LNCaP clone FGC (cell line): ENCODE data around the gene CTBP2.

Source experiments
- DNase-seq: peaks from one replicate; pipeline ENCODE4 v3.0.0-alpha.2; 2011; ENCODE audit warnings: low read depth
- H3K4me3 ChIP-seq: 2 replicates; pipeline ENCODE4 v1.5.1; 2011; ENCODE audit warnings: mild to moderate bottlenecking, low read depth, low read length, control low read depth
- CTCF ChIP-seq: IDR thresholded peaks from 2 replicates; pipeline ENCODE4 v1.5.1; 2012; ENCODE audit warnings: mild to moderate bottlenecking; ENCODE audit not compliant: control insufficient read depth, insufficient read depth; ENCODE audit errors: extremely low read depth

The CTBP2 gene

GRCh38 chr10:125023862-125024496 lies 136.4 kb downstream of the CTBP2 start:
- TF ChIP-seq CTCF = no peak
- peak; percentile 75 for DNase-seq
- H3K4me3 ChIP-seq = peak overlapping the region; percentile 17

- H3K4me3 ChIP-seq = no peak overlapping the region
- TF ChIP-seq CTCF = no peak
- DNase-seq = no peak
These were observed 137.1 kb downstream of the CTBP2 start for GRCh38 chr10:125023255-125023654.

GRCh38 chr10:125022671-125023070 lies 137.7 kb downstream of the CTBP2 start:
- DNase-seq = no peak
- no peak overlapping the region for H3K4me3 ChIP-seq
- TF ChIP-seq CTCF = no peak

GRCh38 chr10:125021686-125022344 lies 138.5 kb downstream of the CTBP2 start:
- no peak overlapping the region for H3K4me3 ChIP-seq
- TF ChIP-seq CTCF = no peak
- no peak for DNase-seq

GRCh38 chr10:125020871-125021270 lies 139.5 kb downstream of the CTBP2 start:
- TF ChIP-seq CTCF = no peak
- no peak overlapping the region for H3K4me3 ChIP-seq
- DNase-seq = no peak

- no peak for DNase-seq
- no peak for TF ChIP-seq CTCF
- H3K4me3 ChIP-seq = no peak overlapping the region
These were observed 140.0 kb downstream of the CTBP2 start for GRCh38 chr10:125020386-125020785.
